ENCODE data around the gene GGCX.
A peak's percentile ranks its signal among the peaks of the same experiment; 100 is the strongest.

Gene GGCX

DNA sequence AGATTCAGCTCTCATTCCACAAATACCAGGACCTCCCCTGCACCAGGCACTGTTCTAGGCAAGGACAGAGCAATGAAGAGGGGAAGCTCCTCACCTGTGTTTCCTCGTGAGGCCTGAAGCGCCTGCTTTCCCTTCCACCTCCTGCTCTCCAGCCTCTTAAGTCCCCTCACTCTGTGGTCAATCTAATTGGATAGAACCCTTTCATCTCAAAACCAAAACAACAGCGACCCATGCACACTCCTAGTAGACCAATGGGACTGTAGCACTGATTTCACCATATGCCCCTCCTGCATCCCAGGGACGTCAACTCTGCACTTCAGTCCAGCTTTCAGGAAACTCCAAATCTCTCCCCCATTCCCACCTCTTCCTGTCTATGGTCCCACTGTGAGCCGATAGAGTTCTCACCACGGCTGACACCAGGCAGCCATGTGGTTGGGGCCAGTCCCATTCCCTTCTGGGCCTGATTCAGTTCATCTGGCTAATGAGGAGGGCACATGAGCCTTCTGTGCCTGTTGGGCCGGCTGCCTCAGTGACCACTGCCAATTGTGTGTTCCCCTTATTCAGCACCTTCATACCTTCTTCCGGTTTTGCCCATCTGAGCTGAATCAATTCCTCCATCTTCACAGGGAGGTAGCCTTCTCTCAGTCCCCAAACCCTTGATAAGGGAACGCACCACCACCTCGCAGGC lies 55.6 kb downstream of the GGCX start:
- no peak for DNase-seq

DNA sequence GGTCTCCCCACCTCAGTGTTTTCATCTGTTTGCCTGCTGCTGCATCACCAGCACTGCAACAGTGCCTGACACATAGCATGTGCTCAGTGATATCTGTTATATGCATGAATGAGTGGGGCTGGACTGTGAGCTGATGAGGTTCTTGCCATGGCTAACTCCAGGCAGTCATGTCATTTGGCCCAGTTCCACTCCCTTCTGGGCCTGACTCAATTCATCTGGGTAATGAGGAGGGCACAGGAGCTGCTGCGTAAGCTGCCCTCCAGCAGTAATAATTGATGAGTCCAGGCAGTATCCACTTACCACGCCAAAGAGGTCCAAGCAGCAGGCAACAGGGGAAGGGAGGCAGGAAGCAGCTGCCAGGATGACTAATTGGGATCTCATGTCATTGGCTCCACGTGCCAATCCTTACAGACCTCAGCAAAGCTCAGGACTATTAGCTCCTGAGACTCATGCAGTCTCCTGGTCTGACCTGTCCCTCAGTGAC lies 56.5 kb downstream of the GGCX start:
- no peak for DNase-seq

DNA sequence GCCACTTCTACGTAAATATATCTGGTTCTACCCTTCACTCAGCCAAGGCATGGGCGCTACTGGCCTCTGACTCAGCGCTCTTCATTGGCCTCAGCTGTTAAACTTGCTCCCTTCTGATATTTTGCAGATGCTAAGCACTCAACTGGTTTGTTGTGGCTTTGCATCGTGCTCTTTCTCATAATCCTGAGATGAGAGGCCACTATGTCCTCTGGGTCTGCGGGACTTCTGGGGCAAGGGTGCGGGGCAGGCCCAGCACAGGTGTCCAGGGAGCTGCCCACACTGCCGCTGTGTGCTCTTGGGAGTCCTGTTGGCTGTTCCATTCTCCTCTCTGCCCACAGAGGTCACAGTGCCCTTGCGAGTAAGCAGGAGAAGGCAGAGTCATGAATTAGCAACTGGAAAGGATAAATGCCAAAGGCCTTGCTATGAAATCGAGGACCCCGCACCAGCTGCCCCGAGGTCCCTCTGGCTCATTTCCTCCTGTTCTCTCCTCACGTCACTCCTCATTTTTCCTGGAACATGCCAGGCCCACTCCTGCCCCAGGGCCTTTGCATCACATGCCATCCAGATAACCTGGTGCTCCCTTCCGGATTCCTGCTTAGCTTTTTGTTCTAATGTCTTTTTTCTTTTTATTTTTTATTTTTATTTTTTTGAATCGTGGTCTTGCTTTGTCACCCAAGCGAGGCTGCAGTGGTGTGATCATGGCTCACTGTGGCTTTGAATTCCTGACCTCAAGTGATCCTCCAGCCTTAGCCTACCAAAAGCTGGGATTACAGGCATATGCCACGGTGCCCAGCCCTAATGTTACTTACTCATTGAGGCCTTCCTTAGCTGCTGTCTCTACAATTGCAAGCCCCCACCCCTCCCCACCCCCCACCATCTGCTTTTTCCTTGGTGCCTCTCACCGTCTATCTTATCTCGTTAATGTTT lies 57.2 kb downstream of the GGCX start:
- no peak for DNase-seq

DNA sequence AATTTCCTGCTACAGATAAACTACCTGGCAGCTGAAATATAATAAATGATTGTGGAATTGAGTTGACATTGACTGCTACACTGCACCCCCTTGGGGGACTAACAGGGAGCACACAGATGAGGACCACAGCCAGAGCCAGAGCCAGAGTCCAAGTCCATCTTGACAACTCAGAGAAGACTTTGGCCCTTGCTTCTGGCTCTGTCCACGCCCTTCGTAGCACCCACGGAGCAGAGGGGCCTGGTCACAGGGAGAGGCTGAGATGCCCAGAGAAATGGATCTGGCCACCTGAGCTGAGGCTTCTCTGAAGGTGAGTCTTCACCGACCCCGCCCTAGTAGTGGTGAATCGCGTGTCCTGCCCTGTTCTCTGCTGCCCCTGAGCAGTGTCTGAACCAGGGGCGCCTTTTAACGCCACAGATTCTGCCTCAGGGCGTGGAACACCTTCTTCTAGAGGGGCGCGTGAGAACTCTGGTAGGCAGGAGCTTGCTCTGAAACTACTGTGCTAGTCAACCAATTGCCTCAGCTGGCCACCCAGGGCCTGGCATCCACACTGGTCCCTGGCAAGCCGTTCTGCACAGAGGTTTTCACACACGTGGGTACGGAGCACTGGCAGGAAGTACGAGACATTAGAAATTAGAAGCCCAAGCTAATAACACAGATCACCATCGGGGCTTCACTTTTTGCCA lies 58.0 kb downstream of the GGCX start:
- DNase-seq: no peak

DNA sequence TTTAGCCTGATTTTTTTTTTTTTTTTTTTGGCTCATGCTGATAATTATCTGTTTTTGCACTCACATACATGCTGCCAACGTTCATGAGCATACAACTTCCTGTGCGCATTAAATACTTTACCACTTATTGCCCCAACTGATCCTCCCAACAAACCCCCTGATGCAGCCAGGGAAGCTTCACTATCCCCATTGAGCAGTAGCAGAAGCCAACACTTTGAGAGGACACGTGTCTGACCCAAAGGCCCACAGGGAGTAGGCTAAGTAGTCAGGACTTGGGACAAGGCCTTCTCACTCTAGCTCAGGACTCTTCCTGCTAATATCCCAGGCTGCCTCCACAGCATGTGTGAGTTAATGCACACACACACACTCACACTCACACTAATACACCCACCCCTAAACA lies 58.6 kb downstream of the GGCX start:
- DNase-seq: peak; percentile 18

DNA sequence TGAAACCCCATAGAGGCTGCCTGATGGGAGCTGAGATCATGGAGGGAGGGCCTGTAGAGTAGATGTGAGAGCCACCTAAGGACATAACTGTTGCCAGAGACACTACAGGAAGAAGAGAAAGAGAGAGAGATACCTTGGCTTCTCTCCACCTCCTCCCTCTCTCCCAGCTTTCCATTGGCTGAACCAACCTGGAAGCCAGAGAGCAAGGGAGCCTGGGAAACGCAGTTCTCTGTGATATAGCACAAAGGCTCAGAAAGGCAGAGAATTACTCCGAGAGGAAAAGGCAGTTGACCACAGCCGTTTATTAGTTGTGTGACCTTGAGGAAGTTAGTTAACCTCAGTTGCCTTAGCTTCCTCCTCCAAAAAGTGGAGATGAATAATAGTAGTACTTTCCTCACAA lies 60.0 kb downstream of the GGCX start:
- peak; percentile 95 for DNase-seq

DNA sequence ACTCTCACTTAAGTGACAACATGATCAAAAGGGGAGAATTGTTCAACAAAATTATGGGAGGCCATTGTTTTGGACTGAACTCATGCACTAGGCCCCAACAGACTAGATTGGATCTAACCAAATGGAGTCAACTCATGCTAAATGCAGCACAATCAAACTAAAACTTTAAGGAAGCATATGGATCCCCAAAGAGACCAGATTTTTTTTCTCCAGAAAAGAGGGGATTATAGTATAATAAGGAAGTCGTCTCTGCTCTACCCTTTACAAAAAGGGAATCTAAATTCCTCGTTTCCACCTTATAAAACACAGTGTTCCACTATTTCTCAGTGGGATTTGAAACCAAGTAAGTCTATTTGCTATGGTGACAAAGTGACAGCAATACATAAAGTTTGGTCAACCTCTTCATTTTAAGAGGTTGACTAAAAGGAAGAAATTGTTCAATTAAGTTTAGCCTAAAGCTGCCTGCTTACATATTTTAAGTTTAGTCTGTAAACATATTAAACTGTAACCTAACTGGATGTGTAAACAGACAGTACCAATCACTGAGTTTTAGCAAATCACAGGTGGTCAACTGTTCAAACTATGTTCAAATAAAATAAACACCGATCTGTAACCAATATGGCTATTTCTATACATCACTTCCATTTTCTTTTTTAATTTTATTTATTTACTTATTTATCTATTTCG lies 63.2 kb downstream of the GGCX start:
- no peak for DNase-seq

DNA sequence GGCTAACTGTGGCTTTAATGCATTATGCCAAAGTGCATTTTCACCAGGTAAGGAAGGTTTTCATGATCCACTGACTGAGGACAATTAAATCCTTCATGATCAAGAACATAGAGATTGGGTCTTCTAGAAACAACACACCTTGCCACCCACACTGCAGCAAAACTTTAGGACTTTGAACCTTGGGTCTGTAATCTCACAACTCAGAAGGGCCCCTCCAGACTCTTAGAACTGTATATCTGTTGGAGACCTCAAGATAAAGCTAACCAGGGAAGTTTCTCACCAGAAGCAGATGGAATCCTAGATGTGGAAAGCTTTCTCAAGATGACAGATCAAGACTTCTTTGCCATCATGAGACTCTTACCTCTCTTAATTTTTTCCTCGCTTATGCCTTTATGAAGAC lies 64.9 kb downstream of the GGCX start:
- DNase-seq: no peak

Measured in GF-D8 (cell line).